ENCODE results near the gene GPRC5B.

GRCh38 chr16:19928432-19928831 lies 43.8 kb upstream of the GPRC5B start:
- TF ChIP-seq CTCF (IDR thresholded peaks at IDR 0.05; ENCODE audit: extremely low read depth in 1 of 2, insufficient read depth in 1 of 2, low read depth in 1 of 2, low read length in 2 of 2) (no peak), MAX (IDR thresholded peaks at IDR 0.05; ENCODE audit: insufficient read depth, insufficient read length) (no peak), POLR2A (IDR thresholded peaks at IDR 0.05; ENCODE audit: low read depth, low read length) (no peak), POLR2AphosphoS5 (IDR thresholded peaks at IDR 0.05; ENCODE audit: insufficient read depth, low read depth, low read length) (no peak), EZH2 (IDR thresholded peaks at IDR 0.05; ENCODE audit: borderline replicate concordance, low read depth, low read length, severe bottlenecking) (no peak), JUN (IDR thresholded peaks at IDR 0.05; ENCODE audit: borderline replicate concordance, insufficient read depth, insufficient read length, low read depth) (no peak), FOS (IDR thresholded peaks at IDR 0.05; ENCODE audit: borderline replicate concordance, insufficient read depth, low read length) (no peak), GATA2 (IDR thresholded peaks at IDR 0.05; ENCODE audit: insufficient read depth, insufficient read length, low read depth, low read length) (no peak), MYC (IDR thresholded peaks at IDR 0.05; ENCODE audit: low read depth, low read length) (no peak)

Data from endothelial cell of umbilical vein (primary cell).